HEK293 (cell line): ENCODE results near the gene IL3.
A peak's percentile ranks its signal among the peaks of the same experiment; 100 is the strongest.

Source experiments
- CTCF ChIA-PET: fragments of 350-600 bp; formaldehyde crosslinking; extraction: SDS; loops from one replicate; lab custom pipeline; 2021; ENCODE audit warnings: antibody characterized with exemption; lab: Yijun Ruan, JAX
- POLR2A ChIA-PET: fragments of 300-600 bp; formaldehyde crosslinking; extraction: SDS; loops from one replicate; lab custom pipeline; 2020; ENCODE audit warnings: antibody characterized with exemption, inconsistent platforms; lab: Yijun Ruan, JAX
- H3K27ac ChIP-seq: fragments of 200-500 bp; sonication (Bioruptor generic); 2 replicates; pipeline ENCODE4 v1.5.1; 2014; ENCODE audit warnings: low read depth, low read length, control low read depth, inconsistent platforms; ENCODE audit errors: extremely low read depth
- H3K36me3 ChIP-seq, 2 experiments: fragments of 200-500 bp in 1 of 2; sonication (Bioruptor generic) in 1 of 2; 1 replicate in 1 of 2; 2 replicates in 1 of 2; pipeline ENCODE4 v1.5.1; 2014 to 2017; ENCODE audit warnings: inconsistent platforms in 2 of 2, low read length in 2 of 2; ENCODE audit not compliant: control insufficient read depth in 2 of 2, insufficient read depth in 1 of 2
- H3K4me1 ChIP-seq: fragments of 200-500 bp; sonication (Bioruptor generic); 2 replicates; pipeline ENCODE4 v1.5.1; 2014; ENCODE audit warnings: mild to moderate bottlenecking, low read length, inconsistent platforms; ENCODE audit not compliant: control insufficient read depth, insufficient read depth
- H3K4me3 ChIP-seq: 2 replicates; pipeline ENCODE4 v1.5.1; 2011; ENCODE audit warnings: low read depth, mild to moderate bottlenecking, control low read depth, low read length, moderate library complexity
- H3K9me3 ChIP-seq: fragments of 200-500 bp; sonication (Bioruptor generic); 2 replicates; pipeline ENCODE4 v1.5.1; 2014; ENCODE audit warnings: low read depth, low read length, inconsistent platforms; ENCODE audit not compliant: control insufficient read depth, insufficient read depth
- BCL11A ChIP-seq: fragments of 450-650 bp; formaldehyde crosslinking; IDR thresholded peaks from 2 replicates; pipeline ENCODE4 v1.5.1; 2016; ENCODE audit warnings: low read depth, missing biosample characterization, missing genetic modification characterization
- EGR2 ChIP-seq: fragments of 450-650 bp; formaldehyde crosslinking; IDR thresholded peaks from 2 replicates; pipeline ENCODE4 v1.5.1; 2016; ENCODE audit warnings: low read depth, missing biosample characterization, missing genetic modification characterization
- ZNF266 ChIP-seq: fragments of 450-650 bp; formaldehyde crosslinking; IDR thresholded peaks from 2 replicates; pipeline ENCODE4 v1.5.1; 2016; ENCODE audit warnings: missing biosample characterization, missing genetic modification characterization, low read depth
- ZNF324 ChIP-seq: fragments of 450-650 bp; formaldehyde crosslinking; IDR thresholded peaks from 2 replicates; pipeline ENCODE4 v1.5.1; 2016; ENCODE audit warnings: missing biosample characterization, missing genetic modification characterization
- ZNF416 ChIP-seq: fragments of 450-650 bp; formaldehyde crosslinking; IDR thresholded peaks from 2 replicates; pipeline ENCODE4 v1.5.1; 2016; ENCODE audit warnings: missing biosample characterization, missing genetic modification characterization
- ZNF426 ChIP-seq: fragments of 450-650 bp; formaldehyde crosslinking; IDR thresholded peaks from 2 replicates; pipeline ENCODE4 v1.5.1; 2017; ENCODE audit warnings: missing biosample characterization, missing genetic modification characterization, mild to moderate bottlenecking, inconsistent platforms, moderate library complexity
- ZNF510 ChIP-seq: fragments of 450-650 bp; formaldehyde crosslinking; IDR thresholded peaks from 2 replicates; pipeline ENCODE4 v1.5.1; 2018; ENCODE audit warnings: mild to moderate bottlenecking, missing genetic modification characterization, missing biosample characterization; ENCODE audit not compliant: insufficient replicate concordance
- ZNF558 ChIP-seq: fragments of 450-650 bp; formaldehyde crosslinking; IDR thresholded peaks from 2 replicates; pipeline ENCODE4 v1.5.1; 2016; ENCODE audit warnings: missing biosample characterization, missing genetic modification characterization
- ZNF585B ChIP-seq: fragments of 450-650 bp; formaldehyde crosslinking; IDR thresholded peaks from 2 replicates; pipeline ENCODE4 v1.5.1; 2016; ENCODE audit warnings: missing biosample characterization, missing genetic modification characterization
- TF ChIP-seq, protein P1 (sequence below): fragments of 450-650 bp; formaldehyde crosslinking; IDR thresholded peaks from 2 replicates; pipeline ENCODE4 v1.5.1; 2016; ENCODE audit warnings: missing biosample characterization, missing genetic modification characterization
- TF ChIP-seq, protein P2 (sequence below): fragments of 450-650 bp; formaldehyde crosslinking; IDR thresholded peaks from 2 replicates; pipeline ENCODE4 v1.5.1; 2016; ENCODE audit warnings: missing biosample characterization, missing genetic modification characterization

IL3 gene

DNA sequence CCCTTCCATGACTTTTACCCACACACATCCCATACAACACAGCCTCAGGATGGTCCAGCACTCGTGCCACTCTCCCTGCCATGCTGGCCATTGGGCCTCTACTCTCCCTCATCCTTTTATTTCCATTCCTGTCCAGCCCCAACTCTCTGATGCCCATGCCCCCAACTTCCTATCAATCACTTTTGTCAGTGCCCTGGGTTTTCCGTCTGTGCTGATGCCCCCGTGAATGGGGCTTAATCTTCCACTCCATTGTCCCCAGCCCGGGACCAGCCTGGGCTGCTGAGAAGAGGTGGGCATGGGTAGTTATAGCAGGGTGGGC lies 36.4 kb upstream of the IL3 start (continued):
- TF ChIP-seq, protein P1, sequence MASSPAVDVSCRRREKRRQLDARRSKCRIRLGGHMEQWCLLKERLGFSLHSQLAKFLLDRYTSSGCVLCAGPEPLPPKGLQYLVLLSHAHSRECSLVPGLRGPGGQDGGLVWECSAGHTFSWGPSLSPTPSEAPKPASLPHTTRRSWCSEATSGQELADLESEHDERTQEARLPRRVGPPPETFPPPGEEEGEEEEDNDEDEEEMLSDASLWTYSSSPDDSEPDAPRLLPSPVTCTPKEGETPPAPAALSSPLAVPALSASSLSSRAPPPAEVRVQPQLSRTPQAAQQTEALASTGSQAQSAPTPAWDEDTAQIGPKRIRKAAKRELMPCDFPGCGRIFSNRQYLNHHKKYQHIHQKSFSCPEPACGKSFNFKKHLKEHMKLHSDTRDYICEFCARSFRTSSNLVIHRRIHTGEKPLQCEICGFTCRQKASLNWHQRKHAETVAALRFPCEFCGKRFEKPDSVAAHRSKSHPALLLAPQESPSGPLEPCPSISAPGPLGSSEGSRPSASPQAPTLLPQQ (tag by site-specific recombination) = no peak

DNA sequence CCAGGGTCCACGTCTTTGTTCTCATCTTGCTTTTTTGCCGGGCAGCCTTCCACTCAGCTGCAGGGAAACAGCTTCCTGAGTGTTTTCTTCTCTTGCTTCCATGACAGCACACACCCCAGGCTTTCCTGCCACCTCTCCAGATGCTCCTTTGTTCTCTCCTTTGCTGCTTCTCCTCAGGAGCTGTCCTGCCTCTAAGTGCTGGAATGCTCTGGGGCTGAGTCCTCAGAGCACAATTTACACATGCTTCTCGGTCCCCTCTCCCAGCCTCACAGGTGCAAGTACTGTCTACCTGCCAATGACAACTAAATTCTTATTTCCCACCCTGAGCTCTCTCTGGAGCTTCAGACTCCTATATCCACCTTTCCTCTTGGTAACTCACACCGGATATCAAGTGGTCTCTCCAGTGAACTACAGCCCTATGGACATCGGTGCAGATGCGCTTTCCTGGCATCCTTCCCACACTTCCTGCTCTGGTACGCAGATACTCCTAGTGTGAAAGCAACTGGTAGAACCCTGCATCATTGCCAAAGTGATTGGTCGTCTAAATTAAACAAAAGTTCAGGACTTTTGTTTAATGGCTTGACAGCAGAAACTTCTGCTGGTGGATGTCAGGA lies 35.6 kb upstream of the IL3 start:
- Histone ChIP-seq H3K36me3 (no peaks in the 10 kb centered on the region), H3K4me3 (no peak overlapping the region), H3K27ac (no peak overlapping the region), H3K4me1 (no peaks in the 10 kb centered on the region), H3K9me3 (no peaks in the 10 kb centered on the region)
- CTCF ChIA-PET = interaction anchor here (0.8 kb wide), 1 partner anchor 17 kb away, joined by 3 read pairs; no protein-coding TSS in a partner anchor
- TF ChIP-seq ZNF324 (tag by site-specific recombination) = no peak
- TF ChIP-seq ZNF558 = no peak
- TF ChIP-seq, protein P2, sequence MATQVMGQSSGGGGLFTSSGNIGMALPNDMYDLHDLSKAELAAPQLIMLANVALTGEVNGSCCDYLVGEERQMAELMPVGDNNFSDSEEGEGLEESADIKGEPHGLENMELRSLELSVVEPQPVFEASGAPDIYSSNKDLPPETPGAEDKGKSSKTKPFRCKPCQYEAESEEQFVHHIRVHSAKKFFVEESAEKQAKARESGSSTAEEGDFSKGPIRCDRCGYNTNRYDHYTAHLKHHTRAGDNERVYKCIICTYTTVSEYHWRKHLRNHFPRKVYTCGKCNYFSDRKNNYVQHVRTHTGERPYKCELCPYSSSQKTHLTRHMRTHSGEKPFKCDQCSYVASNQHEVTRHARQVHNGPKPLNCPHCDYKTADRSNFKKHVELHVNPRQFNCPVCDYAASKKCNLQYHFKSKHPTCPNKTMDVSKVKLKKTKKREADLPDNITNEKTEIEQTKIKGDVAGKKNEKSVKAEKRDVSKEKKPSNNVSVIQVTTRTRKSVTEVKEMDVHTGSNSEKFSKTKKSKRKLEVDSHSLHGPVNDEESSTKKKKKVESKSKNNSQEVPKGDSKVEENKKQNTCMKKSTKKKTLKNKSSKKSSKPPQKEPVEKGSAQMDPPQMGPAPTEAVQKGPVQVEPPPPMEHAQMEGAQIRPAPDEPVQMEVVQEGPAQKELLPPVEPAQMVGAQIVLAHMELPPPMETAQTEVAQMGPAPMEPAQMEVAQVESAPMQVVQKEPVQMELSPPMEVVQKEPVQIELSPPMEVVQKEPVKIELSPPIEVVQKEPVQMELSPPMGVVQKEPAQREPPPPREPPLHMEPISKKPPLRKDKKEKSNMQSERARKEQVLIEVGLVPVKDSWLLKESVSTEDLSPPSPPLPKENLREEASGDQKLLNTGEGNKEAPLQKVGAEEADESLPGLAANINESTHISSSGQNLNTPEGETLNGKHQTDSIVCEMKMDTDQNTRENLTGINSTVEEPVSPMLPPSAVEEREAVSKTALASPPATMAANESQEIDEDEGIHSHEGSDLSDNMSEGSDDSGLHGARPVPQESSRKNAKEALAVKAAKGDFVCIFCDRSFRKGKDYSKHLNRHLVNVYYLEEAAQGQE (tag by site-specific recombination) = peak; percentile 87
- TF ChIP-seq ZNF585B (tag by site-specific recombination) = no peak
- no peak for TF ChIP-seq ZNF426 (tag by site-specific recombination)
- TF ChIP-seq BCL11A (tag by site-specific recombination) = no peak
- no peak for TF ChIP-seq ZNF510 (tag by site-specific recombination)
- POLR2A ChIA-PET = no interaction called here

DNA sequence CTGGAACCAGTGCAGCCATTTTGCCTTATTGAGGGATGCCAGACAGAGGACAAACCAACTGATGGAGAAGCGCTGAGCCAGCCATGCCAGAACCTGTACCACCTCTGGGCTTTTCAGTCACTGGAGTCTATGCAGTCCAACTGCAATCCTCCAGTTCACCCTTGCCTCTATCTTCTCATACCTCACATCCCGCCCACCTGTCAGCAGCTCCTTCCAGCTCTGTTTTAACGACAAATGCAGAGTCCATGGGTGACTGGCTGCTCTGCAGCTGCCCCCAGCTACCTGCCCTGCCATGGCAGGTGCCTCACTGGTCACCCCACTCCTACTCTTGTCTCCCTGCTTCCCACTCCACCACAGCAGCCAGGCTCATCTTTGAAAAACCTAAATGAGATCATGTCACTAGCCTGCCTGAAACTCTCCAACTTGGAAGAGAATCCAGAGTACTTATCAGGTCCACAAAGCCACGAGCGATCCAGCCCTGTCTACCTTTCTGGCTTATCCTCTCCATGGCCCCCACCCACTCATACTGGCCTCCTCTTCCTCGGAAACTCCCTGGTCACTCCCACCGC lies 35.0 kb upstream of the IL3 start:
- CTCF ChIA-PET = no interaction called here
- POLR2A ChIA-PET = no interaction called here
- no peaks in the 10 kb centered on the region for H3K9me3 ChIP-seq
- H3K27ac ChIP-seq = no peak overlapping the region
- no peaks in the 10 kb centered on the region for H3K4me1 ChIP-seq
- H3K4me3 ChIP-seq = no peak overlapping the region
- TF ChIP-seq EGR2 (peak; percentile 16; the same call in 1 of the 2 replicates), ZNF266 (tag by site-specific recombination) (no peak)
- no peaks in the 10 kb centered on the region for H3K36me3 ChIP-seq

DNA sequence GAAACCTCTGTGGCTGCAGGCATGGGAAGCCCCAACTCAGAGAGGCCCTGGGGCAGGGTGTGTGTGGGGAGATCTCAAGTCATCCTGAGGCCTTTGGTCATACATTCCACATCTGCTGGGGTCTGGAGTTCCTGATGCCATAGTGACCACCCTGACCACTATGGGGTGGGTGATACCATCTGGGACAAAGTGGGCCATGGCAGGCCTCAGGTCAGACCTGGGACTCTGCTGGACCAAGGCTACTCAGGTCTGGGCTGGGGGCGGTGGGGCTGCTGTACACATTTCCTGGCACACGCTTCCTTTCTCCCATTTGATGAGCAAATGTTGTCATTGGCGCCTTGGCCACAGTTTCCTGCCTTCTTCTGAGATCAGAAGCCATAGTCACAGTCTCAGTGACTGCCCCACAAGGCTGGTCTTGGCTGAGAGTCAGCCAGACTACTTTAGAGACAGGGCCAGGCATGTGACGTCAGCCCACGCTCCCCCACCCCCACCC lies 33.9 kb upstream of the IL3 start:
- POLR2A ChIA-PET = no interaction called here
- Histone ChIP-seq H3K4me1 (no peaks in the 10 kb centered on the region), H3K36me3 (no peaks in the 10 kb centered on the region), H3K9me3 (no peaks in the 10 kb centered on the region), H3K27ac (no peak overlapping the region), H3K4me3 (no peak overlapping the region)
- CTCF ChIA-PET = no interaction called here
- TF ChIP-seq ZNF416 (tag by site-specific recombination) = no peak
